Stimulated activated CD8-positive, alpha-beta memory T cell treated with anti-CD3 and anti-CD28 coated beads, Interleukin-7, amount 100 ng/mL, for 24 hours (primary cell): ENCODE results near the gene TNRC6B.

ENCODE experiments used
- DNase-seq: peaks from one replicate; pipeline ENCODE4 v3.0.0-alpha.2; 2020; ENCODE audit warnings: low read depth

Gene TNRC6B

GRCh38 chr22:40240686-40241085 is 63.0 kb downstream of the TNRC6B start:
- DNase-seq = no peak

DNA sequence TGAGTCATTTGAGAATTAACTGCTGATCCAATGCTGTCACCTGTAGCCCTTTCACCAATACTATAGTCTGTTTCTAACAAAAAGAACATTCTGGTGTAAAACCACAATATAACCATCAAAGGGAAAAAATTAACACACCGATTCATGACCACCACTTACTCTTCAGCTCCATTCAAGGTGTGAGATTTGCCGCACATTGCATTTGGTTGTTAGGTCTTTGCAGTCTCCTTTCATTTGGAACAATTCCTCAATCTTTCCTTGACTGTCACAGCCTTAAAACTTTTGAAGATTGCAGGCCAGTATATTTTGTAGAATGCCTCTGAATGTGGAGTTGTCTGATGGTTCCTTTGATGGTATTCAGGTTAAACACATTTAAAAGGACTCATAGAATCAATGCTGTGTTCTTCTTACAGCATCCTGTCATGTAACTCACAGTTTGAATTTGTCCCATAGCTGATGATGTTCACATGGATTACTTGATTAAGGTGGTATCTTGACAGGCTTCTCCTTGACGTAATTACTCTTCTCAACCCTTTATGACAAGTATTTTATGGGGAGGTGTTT is 63.6 kb downstream of the TNRC6B start:
- DNase-seq = no peak

- DNase-seq = no peak
Observed at GRCh38 chr22:40243891-40244290, 66.2 kb downstream of the TNRC6B start.

DNA sequence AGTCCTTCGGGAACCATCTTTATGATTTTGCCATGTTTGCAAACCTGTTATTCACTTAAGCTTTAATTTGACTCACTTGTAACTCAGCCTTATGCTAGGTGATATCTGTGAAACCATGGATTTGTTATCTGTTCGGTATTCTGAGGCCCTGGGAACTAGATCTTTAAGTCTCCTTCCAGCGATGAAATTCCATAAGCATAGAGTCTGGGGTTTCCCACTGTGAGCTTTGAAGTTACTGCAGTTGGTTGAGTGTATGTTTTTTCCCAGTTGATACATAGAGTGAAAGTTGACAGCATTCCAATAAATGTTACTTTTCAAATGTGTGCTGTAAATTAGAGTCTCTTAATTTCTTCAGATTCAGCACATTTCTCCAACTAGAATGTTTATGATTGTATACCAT is 66.9 kb downstream of the TNRC6B start:
- DNase-seq = no peak

DNA sequence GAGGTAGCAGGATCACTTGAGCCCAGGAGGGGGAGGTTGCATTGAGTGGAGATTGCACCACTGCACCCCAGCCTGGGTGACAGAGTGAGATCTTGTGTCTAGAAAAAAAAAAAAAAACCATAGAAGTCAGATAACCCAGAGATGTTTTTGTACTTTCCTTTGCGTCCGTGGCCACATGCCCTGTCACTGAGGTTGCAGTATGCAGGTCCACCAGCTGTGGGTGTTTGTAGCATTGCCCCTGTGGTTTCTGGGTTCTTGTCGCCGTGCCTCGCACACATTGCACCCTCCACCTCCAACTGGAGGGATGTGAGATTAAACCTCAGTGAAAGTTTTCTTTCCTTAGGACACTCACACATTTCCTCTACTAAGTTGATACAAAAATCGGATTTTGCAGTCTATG is 70.3 kb downstream of the TNRC6B start:
- DNase-seq = no peak

GRCh38 chr22:40249286-40249685 is 71.6 kb downstream of the TNRC6B start:
- DNase-seq = no peak

- no peak for DNase-seq
Observed at GRCh38 chr22:40250608-40251007, 72.9 kb downstream of the TNRC6B start.

GRCh38 chr22:40251106-40251505 is 73.4 kb downstream of the TNRC6B start:
- no peak for DNase-seq

DNA sequence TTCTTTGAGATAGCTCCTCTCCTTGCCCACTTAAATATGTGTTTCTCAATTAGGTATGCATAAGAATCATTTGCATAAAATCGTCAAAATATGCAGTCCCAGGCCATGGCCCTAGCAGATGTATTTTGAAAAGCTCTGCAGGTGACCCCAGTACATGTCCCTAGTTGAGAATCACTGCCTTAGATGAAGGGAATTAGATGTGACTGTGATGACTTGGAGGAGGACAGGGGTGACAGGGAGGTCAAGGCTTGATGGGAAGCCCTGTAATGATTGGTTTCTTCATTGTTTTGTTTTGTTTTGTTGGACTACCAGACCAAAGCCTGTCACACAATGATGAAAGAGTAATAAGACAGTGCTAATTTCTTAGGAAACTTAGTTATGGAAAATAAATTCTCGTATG is 74.4 kb downstream of the TNRC6B start:
- no peak for DNase-seq

DNA sequence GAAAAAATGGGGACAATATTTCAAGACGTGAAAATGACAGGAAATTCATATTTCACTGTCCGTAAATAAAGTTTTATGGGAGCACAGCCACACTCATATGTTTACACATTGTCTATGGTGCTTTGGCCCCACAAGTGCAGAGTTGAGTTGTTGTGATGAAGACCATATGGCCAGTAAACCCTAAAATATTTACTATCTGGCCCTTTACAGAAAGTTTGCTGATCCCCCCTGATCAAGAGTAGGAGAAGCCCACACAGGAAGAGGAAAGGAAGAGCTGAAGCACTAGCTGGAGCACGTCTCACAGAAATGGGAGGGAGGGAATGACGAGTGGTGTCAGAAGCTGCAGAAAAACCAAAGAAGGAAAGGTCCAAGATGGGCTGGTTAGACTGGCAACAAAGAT is 78.8 kb downstream of the TNRC6B start:
- DNase-seq = no peak

- DNase-seq = no peak
Observed at GRCh38 chr22:40258017-40258416, 80.3 kb downstream of the TNRC6B start.

GRCh38 chr22:40258501-40258915 is 80.8 kb downstream of the TNRC6B start:
- DNase-seq = no peak

GRCh38 chr22:40261783-40262182 is 84.1 kb downstream of the TNRC6B start:
- no peak for DNase-seq

- no peak for DNase-seq
Observed at GRCh38 chr22:40263191-40263590, 85.5 kb downstream of the TNRC6B start.

- no peak for DNase-seq
Observed at GRCh38 chr22:40265783-40266182, 88.1 kb downstream of the TNRC6B start.

- DNase-seq = no peak
Observed at GRCh38 chr22:40270031-40270430, 92.3 kb downstream of the TNRC6B start.

GRCh38 chr22:40270748-40271373 is 93.1 kb downstream of the TNRC6B start:
- DNase-seq = no peak

DNA sequence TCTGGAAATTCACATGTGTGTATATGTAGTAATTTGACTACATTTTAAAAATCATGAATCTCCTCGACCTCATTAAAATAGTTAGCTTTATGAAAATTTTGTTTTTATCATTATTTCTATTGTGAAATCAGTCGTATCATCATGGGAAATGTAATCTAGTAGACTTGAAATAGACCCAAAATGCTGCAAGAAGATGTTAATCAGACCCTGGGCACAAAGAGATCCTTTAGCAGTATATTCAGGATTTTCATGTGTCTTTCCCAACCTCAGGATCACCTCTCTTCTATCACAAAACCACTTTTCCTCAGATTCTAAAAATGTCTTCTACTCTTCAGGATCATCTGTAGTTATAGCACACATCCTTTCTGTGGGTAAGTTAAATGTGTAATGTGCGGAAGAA is 93.7 kb downstream of the TNRC6B start:
- no peak for DNase-seq

DNA sequence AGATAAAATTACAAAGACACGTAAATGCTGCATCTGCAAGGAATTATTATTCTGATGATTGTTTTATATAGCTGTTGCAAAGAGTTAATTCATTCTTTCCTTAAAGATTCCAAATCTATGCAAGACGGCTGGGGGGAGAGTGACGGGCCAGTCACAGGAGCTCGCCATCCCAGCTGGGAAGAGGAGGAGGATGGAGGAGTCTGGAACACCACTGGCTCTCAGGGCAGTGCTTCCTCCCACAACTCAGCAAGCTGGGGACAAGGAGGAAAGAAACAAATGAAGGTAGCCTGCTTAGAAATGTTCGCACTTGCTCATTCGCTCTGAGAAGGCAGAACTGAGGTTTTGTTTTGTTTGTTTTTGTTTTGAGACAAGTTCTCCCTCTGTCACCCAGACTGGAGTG is 95.6 kb downstream of the TNRC6B start:
- DNase-seq = no peak

- no peak for DNase-seq
Observed at GRCh38 chr22:40276996-40277823, 99.5 kb downstream of the TNRC6B start.

GRCh38 chr22:40279017-40279416 is 101.3 kb downstream of the TNRC6B start:
- no peak for DNase-seq

GRCh38 chr22:40281717-40282116 is 104.0 kb downstream of the TNRC6B start:
- DNase-seq = no peak

- DNase-seq = no peak
Observed at GRCh38 chr22:40285513-40285912, 107.8 kb downstream of the TNRC6B start.
